GM23248 (cell line): ENCODE results near the gene ADAMTSL1. TPM values are rescaled to one million over a fixed set of nuclear protein-coding genes. Genes with fewer than 3 reads are reported as not detected.

Experiments used
- DNase-seq: peaks from one replicate; pipeline ENCODE4 v3.0.0-alpha.2; 2015
- H2AFZ ChIP-seq: fragments of 200-600 bp; sonication (generic); 2 replicates; pipeline ENCODE4 v1.6.1; 2016; ENCODE audit warnings: antibody characterized with exemption
- H3F3A ChIP-seq: fragments of 200-600 bp; sonication (generic); 2 replicates; pipeline ENCODE4 v1.6.1; 2016; ENCODE audit warnings: mild to moderate bottlenecking, antibody characterized with exemption, mixed run types; ENCODE audit not compliant: insufficient read depth
- H3K27ac ChIP-seq: fragments of 200-600 bp; sonication (generic); 2 replicates; pipeline ENCODE4 v1.5.1; 2016; ENCODE audit warnings: mild to moderate bottlenecking
- H3K27me3 ChIP-seq: fragments of 200-600 bp; sonication (generic); replicated peaks from 2 replicates; pipeline ENCODE4 v1.6.1; 2016; ENCODE audit warnings: mild to moderate bottlenecking; ENCODE audit not compliant: insufficient read depth
- H3K36me3 ChIP-seq: fragments of 200-600 bp; sonication (generic); 2 replicates; pipeline ENCODE4 v1.6.1; 2016; ENCODE audit warnings: low read depth, mild to moderate bottlenecking
- H3K4me1 ChIP-seq: fragments of 200-600 bp; sonication (generic); 2 replicates; pipeline ENCODE4 v1.6.1; 2016; ENCODE audit warnings: mild to moderate bottlenecking; ENCODE audit not compliant: insufficient read depth
- H3K4me2 ChIP-seq: fragments of 200-600 bp; sonication (generic); one replicate; pipeline ENCODE4 v1.6.1; 2016; ENCODE audit warnings: mild to moderate bottlenecking; ENCODE audit not compliant: unreplicated experiment
- H3K4me3 ChIP-seq: fragments of 200-600 bp; sonication (generic); 2 replicates; pipeline ENCODE4 v1.5.1; 2016; ENCODE audit warnings: mild to moderate bottlenecking
- H3K79me2 ChIP-seq: fragments of 200-600 bp; sonication (generic); 2 replicates; pipeline ENCODE4 v1.6.1; 2016; ENCODE audit warnings: mild to moderate bottlenecking; ENCODE audit not compliant: insufficient read depth
- H3K9ac ChIP-seq: fragments of 200-600 bp; sonication (generic); 2 replicates; pipeline ENCODE4 v1.6.1; 2016; ENCODE audit warnings: mild to moderate bottlenecking
- H3K9me2 ChIP-seq: fragments of 200-600 bp; sonication (generic); 2 replicates; pipeline ENCODE4 v1.6.1; 2016; ENCODE audit warnings: mixed run types, mild to moderate bottlenecking, moderate library complexity; ENCODE audit not compliant: insufficient read depth
- H3K9me3 ChIP-seq: fragments of 200-600 bp; sonication (generic); one replicate; pipeline ENCODE4 v1.6.1; 2017; ENCODE audit warnings: low read depth
- H4K20me1 ChIP-seq: fragments of 200-600 bp; sonication (generic); 2 replicates; pipeline ENCODE4 v1.6.0; 2016; ENCODE audit not compliant: insufficient read depth
- EZH2 ChIP-seq: fragments of 200-600 bp; sonication (generic); IDR thresholded peaks from 2 replicates; pipeline ENCODE4 v1.6.1; 2018; ENCODE audit warnings: antibody characterized with exemption, mild to moderate bottlenecking; ENCODE audit not compliant: insufficient read depth, poor library complexity, severe bottlenecking
- EZH2phosphoT487 ChIP-seq: fragments of 200-600 bp; sonication (generic); IDR thresholded peaks from 2 replicates; pipeline ENCODE4 v1.6.1; 2018; ENCODE audit warnings: antibody characterized with exemption, moderate library complexity, mild to moderate bottlenecking, low read depth; ENCODE audit not compliant: insufficient read depth
- WGBS, 2 experiments: methylation state at CpG; one replicate each; pipeline ENCODE4 v1.1.6; 2015 to 2017; ENCODE audit warnings: low lambda C conversion rate in 2 of 2, low coverage in 1 of 2; ENCODE audit errors: missing lambda C conversion rate in 2 of 2; 5-methylcytosine and 5-hydroxymethylcytosine counted together
- in situ Hi-C: fragments of 300-500 bp; cut with MboI; formaldehyde crosslinking; loops from 2 replicates; pipeline ENCODE4 v1.15.0; 2020
- polyA plus RNA-seq: library from polyadenylated mRNA; unstranded; fragments of >200 nt; fragmentation: Nextera tagmentation; extraction: Ambion mirVana; gene quantifications from 2 replicates; pipeline ENCODE4 v1.2.1, GENCODE V29; 2016
- total RNA-seq: library from RNA; depleted of rRNA; stranded (reverse); fragments of >200 nt; shearing (Covaris generic); gene quantifications from 2 replicates; pipeline ENCODE4 v1.2.3, GENCODE V29; 2014

Gene ADAMTSL1
- total and polyA plus RNA-seq, 2 experiments from 2014 or later, result 77.0 to 273 TPM

DNA sequence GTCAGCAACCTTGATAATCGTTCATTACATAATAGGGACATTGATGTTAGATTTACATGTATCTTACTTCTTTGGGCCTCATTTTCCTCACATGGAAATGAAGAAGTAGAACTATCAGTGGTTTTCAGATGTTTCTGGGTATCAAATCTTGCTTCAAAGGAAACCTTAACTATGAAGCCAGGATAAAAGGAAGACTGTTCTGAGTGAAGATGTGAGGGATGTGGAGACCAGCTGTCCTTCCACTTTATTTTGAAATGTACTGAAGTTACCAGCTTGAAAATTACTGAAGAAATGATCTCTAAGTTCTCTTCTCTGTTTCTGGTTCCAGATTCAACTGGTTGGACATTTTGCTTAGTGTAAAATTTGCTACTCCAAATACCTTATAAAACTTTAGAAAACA, 186.0 kb downstream of the ADAMTSL1 start:
- Histone ChIP-seq H3K4me1 (peaks cover 26% of the 10 kb centered on the region), H3K4me2 (no peak overlapping the region), H3K36me3 (peaks cover 80% of the 10 kb centered on the region), H2AFZ (no peak overlapping the region), H3F3A (peaks cover 67% of the 10 kb centered on the region), H3K9me2 (no peaks in the 10 kb centered on the region), H4K20me1 (no peaks in the 10 kb centered on the region), H3K9ac (no peak overlapping the region), H3K27ac (no peak overlapping the region), H3K27me3 (no peaks in the 10 kb centered on the region), H3K79me2 (peaks cover 35% of the 10 kb centered on the region), H3K4me3 (no peak overlapping the region), H3K9me3 (no peaks in the 10 kb centered on the region)
- 51 to 62% methylated on average over 1 of the region's 1 CpG for WGBS, 2 experiments
- in situ Hi-C loops, result no loop called here
- DNase-seq, result no peak
- TF ChIP-seq EZH2 (no peak), EZH2phosphoT487 (no peak)

DNA sequence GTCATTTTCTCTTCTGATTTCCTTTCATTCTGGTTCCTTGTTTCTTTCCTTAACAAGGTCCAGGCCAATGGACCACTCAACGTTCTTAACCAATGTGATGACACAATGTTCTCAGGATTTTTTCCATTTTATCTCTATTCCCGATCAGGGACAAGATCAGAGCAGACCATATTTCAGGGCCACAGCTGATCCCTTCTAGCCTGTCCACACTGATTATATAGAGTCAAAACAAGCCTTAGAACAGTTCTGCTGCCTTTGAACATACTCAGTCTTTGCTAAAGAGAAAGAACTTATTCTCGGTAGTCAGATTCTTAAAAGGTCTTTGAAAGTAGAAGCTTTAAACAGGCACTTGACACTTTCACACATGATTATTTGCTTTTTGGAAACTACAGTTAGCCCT, 188.4 kb downstream of the ADAMTSL1 start:
- Histone ChIP-seq H3K4me3 (no peak overlapping the region), H3K9me3 (no peaks in the 10 kb centered on the region), H3K4me2 (no peak overlapping the region), H2AFZ (no peak overlapping the region), H3K27me3 (no peaks in the 10 kb centered on the region), H3K36me3 (peaks cover 89% of the 10 kb centered on the region), H3F3A (peaks cover 62% of the 10 kb centered on the region), H4K20me1 (no peaks in the 10 kb centered on the region), H3K79me2 (peaks cover 42% of the 10 kb centered on the region), H3K9me2 (no peaks in the 10 kb centered on the region), H3K9ac (no peak overlapping the region), H3K4me1 (peaks cover 37% of the 10 kb centered on the region), H3K27ac (no peak overlapping the region)
- TF ChIP-seq EZH2 (no peak), EZH2phosphoT487 (no peak)
- in situ Hi-C loops, result no loop called here
- 95 to 96% methylated on average over 3 of the region's 3 CpGs for WGBS, 2 experiments
- DNase-seq, result no peak

DNA sequence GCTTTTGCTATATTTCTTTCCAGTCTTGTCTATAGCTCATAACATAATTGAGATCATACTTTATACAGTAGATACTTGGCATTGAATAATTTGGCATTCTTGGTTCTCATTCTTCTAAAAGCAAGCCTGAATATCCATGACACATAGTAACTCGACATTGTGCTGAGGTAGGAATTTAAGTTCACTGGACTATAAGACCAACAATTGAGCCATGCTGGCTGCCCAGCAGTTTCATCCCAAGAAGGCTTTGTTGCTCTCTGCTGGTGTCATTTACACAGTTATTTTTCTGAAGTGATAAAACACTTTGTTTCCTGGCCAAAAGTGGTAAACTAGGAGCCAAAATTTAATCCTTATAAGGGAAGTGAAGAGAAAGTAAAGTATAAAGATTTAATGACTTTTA, 192.0 kb downstream of the ADAMTSL1 start:
- in situ Hi-C loops, result no loop called here
- no peak overlapping the region for H3K4me3 ChIP-seq
- no peak overlapping the region for H2AFZ ChIP-seq
- no peak overlapping the region for H3K4me2 ChIP-seq
- no peaks in the 10 kb centered on the region for H4K20me1 ChIP-seq
- no peaks in the 10 kb centered on the region for H3K9me3 ChIP-seq
- TF ChIP-seq EZH2phosphoT487, result no peak
- no peak for TF ChIP-seq EZH2
- peaks cover 46% of the 10 kb centered on the region for H3F3A ChIP-seq
- peaks cover 50% of the 10 kb centered on the region for H3K79me2 ChIP-seq
- no peak overlapping the region for H3K9ac ChIP-seq
- peak; percentile 25 for DNase-seq
- no peak overlapping the region for H3K27ac ChIP-seq
- H3K4me1 ChIP-seq, result peaks cover 22% of the 10 kb centered on the region
- no peaks in the 10 kb centered on the region for H3K9me2 ChIP-seq
- WGBS, 2 experiments, result 5 to 9% methylated on average over 1 of the region's 1 CpG
- H3K36me3 ChIP-seq, result peaks cover 94% of the 10 kb centered on the region
- H3K27me3 ChIP-seq, result no peaks in the 10 kb centered on the region

DNA sequence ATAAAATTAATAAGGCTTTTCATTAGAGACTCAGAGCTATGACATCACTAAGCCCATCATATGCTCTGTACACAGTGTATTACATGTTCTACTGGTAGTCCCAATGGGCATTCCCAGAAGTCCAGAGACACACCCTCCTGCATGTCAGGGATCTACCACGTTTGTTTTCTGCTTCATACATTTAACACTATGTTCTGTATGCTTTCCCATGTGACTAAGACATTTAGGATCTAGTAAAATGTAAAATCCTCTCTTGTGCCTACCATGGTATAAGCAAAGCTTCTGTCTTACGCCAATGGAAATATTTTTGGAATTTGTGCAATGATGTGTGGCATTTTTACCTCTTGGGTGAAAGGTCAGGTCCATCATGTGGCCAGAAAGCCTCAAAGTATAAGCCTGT, 192.4 kb downstream of the ADAMTSL1 start:
- peaks cover 18% of the 10 kb centered on the region for H3K4me1 ChIP-seq
- H3K27ac ChIP-seq, result no peak overlapping the region
- H3K79me2 ChIP-seq, result peaks cover 50% of the 10 kb centered on the region
- no peaks in the 10 kb centered on the region for H3K27me3 ChIP-seq
- no peaks in the 10 kb centered on the region for H3K9me3 ChIP-seq
- TF ChIP-seq EZH2 (no peak), EZH2phosphoT487 (no peak)
- no peak overlapping the region for H3K4me2 ChIP-seq
- in situ Hi-C loops, result no loop called here
- peaks cover 49% of the 10 kb centered on the region for H3F3A ChIP-seq
- H2AFZ ChIP-seq, result no peak overlapping the region
- DNase-seq, result peak; percentile 27
- H3K36me3 ChIP-seq, result peaks cover 90% of the 10 kb centered on the region
- H3K9me2 ChIP-seq, result no peaks in the 10 kb centered on the region
- H4K20me1 ChIP-seq, result no peaks in the 10 kb centered on the region
- H3K4me3 ChIP-seq, result no peak overlapping the region
- H3K9ac ChIP-seq, result no peak overlapping the region
- WGBS, 2 experiments, result 54 to 59% methylated on average over 2 of the region's 2 CpGs
